Measurements from ENCODE around the gene NGEF.

DNA sequence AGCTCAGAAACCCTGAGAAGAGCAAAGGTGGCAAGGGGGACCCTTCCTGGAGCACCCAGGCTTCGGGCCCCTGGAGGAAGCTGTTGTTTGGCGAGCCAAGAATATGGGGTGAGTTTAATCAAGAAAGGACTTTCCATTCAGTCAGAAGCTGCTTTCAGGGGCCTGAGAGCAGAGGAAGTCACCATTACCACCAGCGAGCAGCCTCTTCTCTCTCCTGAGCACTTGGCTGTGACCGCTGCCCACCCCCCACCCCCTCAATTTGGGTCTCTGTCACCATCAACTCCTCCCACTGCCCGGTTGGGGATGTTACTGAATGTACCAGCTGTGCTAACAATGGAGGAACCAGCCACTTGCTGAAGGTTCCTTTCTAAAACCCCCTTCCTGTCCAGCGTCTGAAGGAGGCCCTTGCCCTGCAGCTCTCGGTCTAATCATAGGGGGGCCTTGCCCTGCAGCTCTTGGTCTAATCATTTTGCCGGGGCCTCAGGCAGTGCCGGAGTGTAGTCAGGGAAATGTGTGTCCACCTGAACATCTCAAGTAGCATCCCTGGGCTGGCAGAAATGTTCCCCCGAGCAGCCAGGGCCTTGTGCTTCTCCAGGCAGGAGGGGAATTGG, 48.0 kb upstream of the NGEF start:
- TF ChIP-seq, protein P1, sequence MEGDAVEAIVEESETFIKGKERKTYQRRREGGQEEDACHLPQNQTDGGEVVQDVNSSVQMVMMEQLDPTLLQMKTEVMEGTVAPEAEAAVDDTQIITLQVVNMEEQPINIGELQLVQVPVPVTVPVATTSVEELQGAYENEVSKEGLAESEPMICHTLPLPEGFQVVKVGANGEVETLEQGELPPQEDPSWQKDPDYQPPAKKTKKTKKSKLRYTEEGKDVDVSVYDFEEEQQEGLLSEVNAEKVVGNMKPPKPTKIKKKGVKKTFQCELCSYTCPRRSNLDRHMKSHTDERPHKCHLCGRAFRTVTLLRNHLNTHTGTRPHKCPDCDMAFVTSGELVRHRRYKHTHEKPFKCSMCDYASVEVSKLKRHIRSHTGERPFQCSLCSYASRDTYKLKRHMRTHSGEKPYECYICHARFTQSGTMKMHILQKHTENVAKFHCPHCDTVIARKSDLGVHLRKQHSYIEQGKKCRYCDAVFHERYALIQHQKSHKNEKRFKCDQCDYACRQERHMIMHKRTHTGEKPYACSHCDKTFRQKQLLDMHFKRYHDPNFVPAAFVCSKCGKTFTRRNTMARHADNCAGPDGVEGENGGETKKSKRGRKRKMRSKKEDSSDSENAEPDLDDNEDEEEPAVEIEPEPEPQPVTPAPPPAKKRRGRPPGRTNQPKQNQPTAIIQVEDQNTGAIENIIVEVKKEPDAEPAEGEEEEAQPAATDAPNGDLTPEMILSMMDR (conservative IDR thresholded peaks at IDR 0.05 in 1 of 2, IDR thresholded peaks at IDR 0.05 in 1 of 2; ENCODE audit: extremely low read depth in 1 of 2, insufficient read depth in 1 of 2, low read depth in 1 of 2, low read length in 2 of 2): no peak
- no peak for TF ChIP-seq EZH2 (IDR thresholded peaks at IDR 0.05; ENCODE audit: borderline replicate concordance, low read length)
